ENCODE results near the gene MAMDC2. TPM values are rescaled to one million over a fixed set of nuclear protein-coding genes. Genes with fewer than 3 reads are reported as not detected.

Gene MAMDC2
- total RNA-seq, 1 experiment from 2014 or later = 2.7 TPM

DNA sequence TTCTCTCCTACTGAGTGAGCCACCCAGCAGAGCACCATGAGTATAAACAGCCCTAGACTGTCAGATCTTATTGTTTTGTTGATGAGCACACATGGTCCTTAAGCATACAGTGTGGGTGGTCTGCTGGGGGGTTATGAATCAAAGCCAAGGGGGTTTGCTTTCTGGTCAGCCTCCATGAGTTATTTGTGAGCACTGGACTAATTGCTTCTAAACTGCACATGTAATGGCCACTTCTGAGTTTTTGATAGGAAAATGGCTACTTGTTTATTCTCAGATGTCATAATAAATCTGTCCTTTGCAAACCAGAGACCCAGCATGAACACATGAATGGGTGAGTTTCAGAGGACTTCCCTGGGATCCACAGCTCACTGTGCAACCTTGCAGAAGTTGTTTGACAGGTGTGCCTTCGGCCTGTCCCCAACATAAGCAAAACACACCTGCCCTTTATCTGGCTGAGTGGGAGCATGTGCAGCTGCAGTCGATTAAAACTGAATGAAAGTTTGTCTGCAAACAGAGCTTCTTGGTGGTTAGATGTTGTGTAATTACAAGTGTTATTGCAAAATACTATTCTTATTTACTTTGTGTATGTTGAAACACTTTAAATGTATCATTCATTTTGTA lies 35.9 kb downstream of the MAMDC2 start:
- no peak overlapping the region for H3K27ac ChIP-seq
- CTCF ChIA-PET = interaction anchor here (0.8 kb wide), 1 partner anchor 28 kb away, joined by 3 read pairs; no protein-coding TSS in a partner anchor
- H3F3A ChIP-seq (ENCODE audit: insufficient read depth, low read depth) = peaks cover 19% of the 10 kb centered on the region; the same call in 1 of the 2 replicates
- no TSS peak for BruUV-seq (replicated peaks)
- H3K27me3 ChIP-seq (ENCODE audit: insufficient read depth, low read depth) = no peaks in the 10 kb centered on the region
- H3K4me3 ChIP-seq = no peak overlapping the region
- H4K20me1 ChIP-seq (ENCODE audit: insufficient read depth) = no peaks in the 10 kb centered on the region
- no peaks in the 10 kb centered on the region for H3K36me3 ChIP-seq (ENCODE audit: low read depth)
- POLR2A ChIA-PET (ENCODE audit: unreplicated experiment) = interaction anchor here (0.5 kb wide), 1 partner anchor 10 kb away, joined by 6 read pairs; no protein-coding TSS in a partner anchor
- peaks cover 28% of the 10 kb centered on the region for H3K4me1 ChIP-seq (replicated peaks; ENCODE audit: insufficient read depth)
- H3K9me2 ChIP-seq (ENCODE audit: insufficient read depth) = no peaks in the 10 kb centered on the region
- no peak overlapping the region for H2AFZ ChIP-seq
- no peaks in the 10 kb centered on the region for H3K79me2 ChIP-seq (ENCODE audit: low read depth)
- intact Hi-C loops (cut with micrococcal nuclease; ENCODE audit: unreplicated experiment) = no loop called here
- H3K4me2 ChIP-seq = peak overlapping the region; percentile 37
- TF ChIP-seq, protein P1, sequence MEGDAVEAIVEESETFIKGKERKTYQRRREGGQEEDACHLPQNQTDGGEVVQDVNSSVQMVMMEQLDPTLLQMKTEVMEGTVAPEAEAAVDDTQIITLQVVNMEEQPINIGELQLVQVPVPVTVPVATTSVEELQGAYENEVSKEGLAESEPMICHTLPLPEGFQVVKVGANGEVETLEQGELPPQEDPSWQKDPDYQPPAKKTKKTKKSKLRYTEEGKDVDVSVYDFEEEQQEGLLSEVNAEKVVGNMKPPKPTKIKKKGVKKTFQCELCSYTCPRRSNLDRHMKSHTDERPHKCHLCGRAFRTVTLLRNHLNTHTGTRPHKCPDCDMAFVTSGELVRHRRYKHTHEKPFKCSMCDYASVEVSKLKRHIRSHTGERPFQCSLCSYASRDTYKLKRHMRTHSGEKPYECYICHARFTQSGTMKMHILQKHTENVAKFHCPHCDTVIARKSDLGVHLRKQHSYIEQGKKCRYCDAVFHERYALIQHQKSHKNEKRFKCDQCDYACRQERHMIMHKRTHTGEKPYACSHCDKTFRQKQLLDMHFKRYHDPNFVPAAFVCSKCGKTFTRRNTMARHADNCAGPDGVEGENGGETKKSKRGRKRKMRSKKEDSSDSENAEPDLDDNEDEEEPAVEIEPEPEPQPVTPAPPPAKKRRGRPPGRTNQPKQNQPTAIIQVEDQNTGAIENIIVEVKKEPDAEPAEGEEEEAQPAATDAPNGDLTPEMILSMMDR (conservative IDR thresholded peaks at IDR 0.05) = no peak
- no peak for TF ChIP-seq EZH2 (IDR thresholded peaks at IDR 0.05; ENCODE audit: low read depth)
- H3K9me3 ChIP-seq (ENCODE audit: insufficient read depth, low read depth) = no peaks in the 10 kb centered on the region
- DNase-seq = peak; percentile 17 to 93

DNA sequence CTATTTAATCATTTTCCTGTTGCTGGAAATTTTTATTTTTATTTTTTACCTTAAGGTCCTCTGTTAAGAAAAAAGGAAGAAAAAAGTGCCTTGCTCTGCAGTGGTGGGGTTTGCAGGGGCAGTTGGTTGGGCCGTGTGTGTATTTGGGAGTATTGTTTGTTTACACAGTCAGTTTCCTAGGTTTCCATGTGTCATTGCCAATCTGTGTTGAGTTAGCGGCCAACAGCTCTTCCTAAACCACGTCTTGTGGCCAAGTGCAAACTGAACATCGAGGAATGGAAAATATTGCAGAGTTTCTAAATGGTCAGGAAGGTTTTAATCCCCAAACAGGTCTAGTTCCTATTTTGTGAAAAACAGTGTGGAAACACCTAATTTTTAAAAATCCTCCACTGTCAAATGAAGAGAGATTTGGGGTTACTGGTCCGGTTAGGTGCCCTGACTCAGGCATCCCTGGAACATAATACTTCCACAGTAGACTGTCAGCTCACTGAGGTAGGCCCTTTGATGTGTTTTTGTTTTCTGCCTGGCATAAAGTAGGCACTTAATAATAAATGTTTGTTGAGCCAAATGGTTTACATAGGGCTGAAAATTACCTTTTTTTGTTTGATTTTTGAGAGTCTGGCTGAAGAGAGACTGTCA lies 37.0 kb downstream of the MAMDC2 start:
- no peak overlapping the region for H2AFZ ChIP-seq
- peaks cover 28% of the 10 kb centered on the region for H3K4me1 ChIP-seq (replicated peaks; ENCODE audit: insufficient read depth)
- no peaks in the 10 kb centered on the region for H3K9me3 ChIP-seq (ENCODE audit: insufficient read depth, low read depth)
- ChIA-PET POLR2A (ENCODE audit: unreplicated experiment) (no interaction called here), CTCF (interaction anchor here (0.6 to 0.8 kb wide), 2 partner anchors 27 to 38 kb away, joined by 3 to 4 read pairs; no protein-coding TSS in a partner anchor)
- H3K4me2 ChIP-seq = peak overlapping the region; percentile 37
- H3K79me2 ChIP-seq (ENCODE audit: low read depth) = no peaks in the 10 kb centered on the region
- H3F3A ChIP-seq (ENCODE audit: insufficient read depth, low read depth) = peaks cover 19% of the 10 kb centered on the region; the same call in 1 of the 2 replicates
- H4K20me1 ChIP-seq (ENCODE audit: insufficient read depth) = no peaks in the 10 kb centered on the region
- no peaks in the 10 kb centered on the region for H3K36me3 ChIP-seq (ENCODE audit: low read depth)
- no TSS peak for BruUV-seq (replicated peaks)
- no peak overlapping the region for H3K4me3 ChIP-seq
- intact Hi-C loops (cut with micrococcal nuclease; ENCODE audit: unreplicated experiment) = no loop called here
- H3K27me3 ChIP-seq (ENCODE audit: insufficient read depth, low read depth) = no peaks in the 10 kb centered on the region
- TF ChIP-seq, protein P1 (conservative IDR thresholded peaks at IDR 0.05) = no peak
- TF ChIP-seq EZH2 (IDR thresholded peaks at IDR 0.05; ENCODE audit: low read depth) = no peak
- peak in 1 of 2 experiments; percentile 73 for DNase-seq
- no peaks in the 10 kb centered on the region for H3K9me2 ChIP-seq (ENCODE audit: insufficient read depth)
- H3K27ac ChIP-seq = no peak overlapping the region

DNA sequence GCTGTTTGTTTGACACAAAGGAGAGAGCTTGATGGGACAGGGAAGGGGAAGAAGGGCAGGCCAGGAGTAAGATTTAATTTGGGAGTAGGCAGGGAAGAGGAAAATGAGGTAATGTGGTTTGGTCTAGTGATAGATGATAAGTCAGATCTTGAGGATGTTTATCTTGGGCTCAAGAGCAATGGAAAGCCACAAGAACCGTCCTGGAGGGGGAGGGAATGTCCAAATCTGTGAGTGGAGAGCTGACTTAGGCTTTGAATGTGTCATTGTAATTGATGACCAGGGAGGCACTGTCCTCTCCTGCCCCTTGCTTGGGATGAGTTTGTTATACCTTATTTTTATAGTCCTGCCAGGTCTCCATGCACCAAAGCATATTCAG lies 37.5 kb downstream of the MAMDC2 start:
- H3K79me2 ChIP-seq (ENCODE audit: low read depth) = no peaks in the 10 kb centered on the region
- H3K27ac ChIP-seq = no peak overlapping the region
- peaks cover 28% of the 10 kb centered on the region for H3K4me1 ChIP-seq (replicated peaks; ENCODE audit: insufficient read depth)
- H3K36me3 ChIP-seq (ENCODE audit: low read depth) = no peaks in the 10 kb centered on the region
- H3K9me2 ChIP-seq (ENCODE audit: insufficient read depth) = no peaks in the 10 kb centered on the region
- TF ChIP-seq EZH2 (IDR thresholded peaks at IDR 0.05; ENCODE audit: low read depth) = no peak
- TF ChIP-seq, protein P1 (conservative IDR thresholded peaks at IDR 0.05) = no peak
- intact Hi-C loops (cut with micrococcal nuclease; ENCODE audit: unreplicated experiment) = no loop called here
- no peak overlapping the region for H3K4me3 ChIP-seq
- no peaks in the 10 kb centered on the region for H4K20me1 ChIP-seq (ENCODE audit: insufficient read depth)
- H3K4me2 ChIP-seq = peak overlapping the region; percentile 37
- no peak overlapping the region for H2AFZ ChIP-seq
- H3K27me3 ChIP-seq (ENCODE audit: insufficient read depth, low read depth) = no peaks in the 10 kb centered on the region
- ChIA-PET CTCF (no interaction called here), POLR2A (ENCODE audit: unreplicated experiment) (no interaction called here)
- BruUV-seq (replicated peaks) = no TSS peak
- DNase-seq = peak in 1 of 2 experiments; percentile 75
- no peaks in the 10 kb centered on the region for H3K9me3 ChIP-seq (ENCODE audit: insufficient read depth, low read depth)
- peaks cover 19% of the 10 kb centered on the region; the same call in 1 of the 2 replicates for H3F3A ChIP-seq (ENCODE audit: insufficient read depth, low read depth)

All from PC-9 (cell line).